OCI-LY7 (cell line): Measurements from ENCODE around the gene TDRD10. TPM values are rescaled to one million over a fixed set of nuclear protein-coding genes. Genes with fewer than 3 reads are reported as not detected.

ENCODE experiments used
- BruUV-seq: library from RNA; stranded (reverse); fragments of 400-500 nt; replicated peaks from 2 replicates; lab custom pipeline; 2021; lab: Mats Ljungman, UMichigan
- CTCF ChIA-PET: fragments of 300-600 bp; sonication (Branson Sonifier 250); formaldehyde crosslinking; loops from one replicate; lab custom pipeline; 2022; ENCODE audit warnings: antibody characterized with exemption; ENCODE audit not compliant: unreplicated experiment; lab: Charles Lee
- POLR2A ChIA-PET: fragments of 300-600 bp; sonication (Branson Sonifier 250); formaldehyde crosslinking; loops from one replicate; lab custom pipeline; 2022; ENCODE audit warnings: antibody characterized with exemption; lab: Charles Lee
- DNase-seq: peaks from one replicate; pipeline ENCODE4 v3.0.0-alpha.2; 2015; ENCODE audit warnings: low spot score
- H2AFZ ChIP-seq: fragments of 200-600 bp; sonication (generic), shearing (Covaris generic); 2 replicates; pipeline ENCODE4 v1.6.1; 2014; ENCODE audit warnings: mild to moderate bottlenecking, antibody characterized with exemption, low read length, moderate library complexity
- H3K27ac ChIP-seq: fragments of 200-600 bp; sonication (generic); 2 replicates; pipeline ENCODE4 v1.5.1; 2014; ENCODE audit warnings: mixed run types, low read depth, mild to moderate bottlenecking, moderate library complexity, low read length, inconsistent platforms; ENCODE audit not compliant: poor library complexity, severe bottlenecking
- H3K36me3 ChIP-seq: fragments of 200-600 bp; sonication (generic); 2 replicates; pipeline ENCODE4 v1.6.1; 2014; ENCODE audit warnings: mild to moderate bottlenecking, antibody characterized with exemption, low read length, moderate library complexity, mixed read lengths; ENCODE audit not compliant: insufficient read depth
- H3K4me1 ChIP-seq: fragments of 200-600 bp; sonication (generic); 2 replicates; pipeline ENCODE4 v1.5.1; 2014; ENCODE audit warnings: mild to moderate bottlenecking, low read length; ENCODE audit not compliant: insufficient read depth, poor library complexity, severe bottlenecking
- H3K4me2 ChIP-seq: fragments of 200-600 bp; sonication (generic); 2 replicates; pipeline ENCODE4 v1.6.1; 2014; ENCODE audit warnings: mild to moderate bottlenecking, low read length
- H3K4me3 ChIP-seq: fragments of 200-600 bp; sonication (generic); 2 replicates; pipeline ENCODE4 v1.5.1; 2014; ENCODE audit warnings: mild to moderate bottlenecking, low read depth, low read length; ENCODE audit not compliant: poor library complexity, severe bottlenecking
- H3K79me2 ChIP-seq: fragments of 200-600 bp; sonication (generic); 2 replicates; pipeline ENCODE4 v1.6.1; 2016; ENCODE audit warnings: low read depth, mild to moderate bottlenecking, low read length, moderate library complexity, mixed read lengths; ENCODE audit not compliant: insufficient read depth
- H3K9me2 ChIP-seq: fragments of 200-600 bp; sonication (generic); 2 replicates; pipeline ENCODE4 v1.6.1; 2016; ENCODE audit warnings: mild to moderate bottlenecking, low read length, mixed read lengths; ENCODE audit not compliant: insufficient read depth
- H3K9me3 ChIP-seq: fragments of 200-600 bp; sonication (generic); 2 replicates; pipeline ENCODE4 v1.6.1; 2014; ENCODE audit warnings: mild to moderate bottlenecking, mixed run types, low read length, mixed read lengths
- H4K20me1 ChIP-seq: fragments of 200-600 bp; sonication (generic); 2 replicates; pipeline ENCODE4 v1.6.1; 2014; ENCODE audit warnings: mild to moderate bottlenecking, antibody characterized with exemption, low read length, moderate library complexity, mixed read lengths; ENCODE audit not compliant: insufficient read depth
- EZH2phosphoT487 ChIP-seq: fragments of 200-600 bp; sonication (generic); IDR thresholded peaks from 2 replicates; pipeline ENCODE4 v1.6.1; 2018; ENCODE audit warnings: low read depth, borderline replicate concordance, mild to moderate bottlenecking, mixed run types, antibody characterized with exemption, low read length, moderate library complexity, mixed read lengths
- intact Hi-C: fragments of 100-400 bp; cut with micrococcal nuclease; formaldehyde crosslinking; loops from one replicate; pipeline ENCODE4 v1.10.0; 2022; ENCODE audit not compliant: unreplicated experiment
- total RNA-seq, 2 experiments: library from RNA; depleted of rRNA in 1 of 2; stranded (reverse); fragments of >200 nt in 1 of 2; shearing (Covaris generic) in 1 of 2; gene quantifications; 2 replicates each; pipeline ENCODE4 v1.2.3, GENCODE V29; 2014 to 2022
- TF ChIP-seq, protein P1 (sequence below): fragments of 200-600 bp; sonication (generic); conservative IDR thresholded peaks from 2 replicates; pipeline ENCODE4 v1.5.1; 2014; ENCODE audit warnings: mild to moderate bottlenecking, antibody characterized with exemption, low read length, moderate library complexity, mixed read lengths

TDRD10 gene
- total RNA-seq, 2 experiments from 2014 or later, result 0.13 TPM; not detected in 1

DNA sequence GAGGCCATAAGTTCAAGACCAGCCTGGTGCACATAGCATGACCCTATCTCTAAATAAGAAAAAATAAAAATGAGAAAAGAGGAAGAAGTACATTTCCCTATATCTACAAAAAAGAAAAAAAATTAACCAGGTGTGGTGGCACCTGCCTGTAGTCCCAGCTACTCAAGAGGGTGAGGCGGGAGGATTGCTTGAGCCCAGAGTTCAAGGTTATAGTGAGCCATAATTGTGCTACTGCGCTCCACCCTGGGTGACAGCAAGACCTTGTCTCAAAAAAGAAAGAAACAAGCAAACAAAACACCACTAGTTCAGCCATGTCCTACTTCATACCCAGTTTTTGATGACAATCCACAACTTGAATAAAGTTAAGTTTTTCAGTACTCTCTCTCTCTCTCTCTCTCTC, 30.7 kb upstream of the TDRD10 start:
- peaks cover 5% of the 10 kb centered on the region for H3K4me1 ChIP-seq
- POLR2A ChIA-PET, result no interaction called here
- BruUV-seq, result no TSS peak

DNA sequence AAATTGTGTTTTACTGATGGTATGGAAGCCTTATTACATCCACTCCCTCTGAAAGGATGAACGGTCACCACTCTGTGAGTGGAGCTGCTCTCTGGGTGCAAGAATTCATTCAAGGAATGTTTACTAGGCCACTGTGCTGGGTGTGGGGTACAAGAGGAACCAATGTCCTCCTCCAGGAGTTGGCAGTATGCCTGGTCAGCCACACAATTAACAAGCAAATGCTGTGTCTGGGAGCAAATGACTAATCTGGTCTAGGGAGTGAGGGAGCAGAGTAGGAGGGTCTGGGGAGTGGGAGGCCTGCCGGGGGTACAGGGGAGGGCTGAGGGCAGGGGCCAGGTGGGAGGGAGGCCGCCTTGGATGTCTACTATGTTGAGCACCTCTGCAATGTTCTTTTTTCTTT, 27.2 kb upstream of the TDRD10 start:
- H4K20me1 ChIP-seq, result no peaks in the 10 kb centered on the region
- H3K9me3 ChIP-seq, result no peaks in the 10 kb centered on the region
- H3K27ac ChIP-seq, result no peak overlapping the region
- BruUV-seq, result no TSS peak
- POLR2A ChIA-PET, result no interaction called here
- H3K4me1 ChIP-seq, result peaks cover 26% of the 10 kb centered on the region
- no peaks in the 10 kb centered on the region for H3K36me3 ChIP-seq
- intact Hi-C loops, result loop anchor here (10.0 kb wide), 1 partner anchor 290 kb away; no protein-coding TSS in a partner anchor
- no peak overlapping the region for H2AFZ ChIP-seq
- H3K79me2 ChIP-seq, result no peaks in the 10 kb centered on the region
- H3K9me2 ChIP-seq, result no peaks in the 10 kb centered on the region
- TF ChIP-seq, protein P1, sequence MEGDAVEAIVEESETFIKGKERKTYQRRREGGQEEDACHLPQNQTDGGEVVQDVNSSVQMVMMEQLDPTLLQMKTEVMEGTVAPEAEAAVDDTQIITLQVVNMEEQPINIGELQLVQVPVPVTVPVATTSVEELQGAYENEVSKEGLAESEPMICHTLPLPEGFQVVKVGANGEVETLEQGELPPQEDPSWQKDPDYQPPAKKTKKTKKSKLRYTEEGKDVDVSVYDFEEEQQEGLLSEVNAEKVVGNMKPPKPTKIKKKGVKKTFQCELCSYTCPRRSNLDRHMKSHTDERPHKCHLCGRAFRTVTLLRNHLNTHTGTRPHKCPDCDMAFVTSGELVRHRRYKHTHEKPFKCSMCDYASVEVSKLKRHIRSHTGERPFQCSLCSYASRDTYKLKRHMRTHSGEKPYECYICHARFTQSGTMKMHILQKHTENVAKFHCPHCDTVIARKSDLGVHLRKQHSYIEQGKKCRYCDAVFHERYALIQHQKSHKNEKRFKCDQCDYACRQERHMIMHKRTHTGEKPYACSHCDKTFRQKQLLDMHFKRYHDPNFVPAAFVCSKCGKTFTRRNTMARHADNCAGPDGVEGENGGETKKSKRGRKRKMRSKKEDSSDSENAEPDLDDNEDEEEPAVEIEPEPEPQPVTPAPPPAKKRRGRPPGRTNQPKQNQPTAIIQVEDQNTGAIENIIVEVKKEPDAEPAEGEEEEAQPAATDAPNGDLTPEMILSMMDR, result no peak
- CTCF ChIA-PET, result no interaction called here
- DNase-seq, result no peak
- no peak overlapping the region for H3K4me2 ChIP-seq
- H3K4me3 ChIP-seq, result no peak overlapping the region

More for the DNA sequence above, 30.7 kb upstream of the TDRD10 start:
- H3K36me3 ChIP-seq, result no peaks in the 10 kb centered on the region
- H3K79me2 ChIP-seq, result no peaks in the 10 kb centered on the region
- no peaks in the 10 kb centered on the region for H3K9me2 ChIP-seq
- TF ChIP-seq EZH2phosphoT487, result no peak
- TF ChIP-seq, protein P1, result no peak
- DNase-seq, result no peak
- H3K9me3 ChIP-seq, result no peaks in the 10 kb centered on the region
- CTCF ChIA-PET, result interaction anchor here (0.6 kb wide), 1 partner anchor 396 kb away, joined by 4 read pairs; no protein-coding TSS in a partner anchor
- no peak overlapping the region for H3K4me3 ChIP-seq
- no peak overlapping the region for H3K27ac ChIP-seq
- no peak overlapping the region for H2AFZ ChIP-seq
- H3K4me2 ChIP-seq, result no peak overlapping the region
- no peaks in the 10 kb centered on the region for H4K20me1 ChIP-seq
- intact Hi-C loops, result loop anchor here (10.0 kb wide), 1 partner anchor 287 kb away; no protein-coding TSS in a partner anchor

DNA sequence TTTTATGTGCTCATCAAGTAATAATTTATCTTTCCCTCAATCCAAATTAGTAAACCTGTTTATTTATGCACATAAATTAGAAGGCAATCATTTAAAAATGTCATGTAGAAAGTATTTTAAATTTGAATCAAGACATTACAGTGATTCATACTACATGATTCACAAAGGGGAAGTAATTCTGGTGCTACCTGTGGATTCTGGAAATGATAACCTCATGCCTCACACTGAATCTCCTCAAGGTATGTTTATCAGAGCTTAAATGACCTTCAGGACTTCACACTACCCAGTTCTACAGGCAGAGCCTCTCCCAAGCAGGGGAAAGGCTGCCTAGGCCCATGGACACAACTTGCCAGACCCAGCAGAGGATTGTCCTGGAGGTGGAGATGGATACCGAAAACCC, 25.2 kb upstream of the TDRD10 start:
- CTCF ChIA-PET, result no interaction called here
- Histone ChIP-seq H4K20me1 (no peaks in the 10 kb centered on the region), H3K79me2 (no peaks in the 10 kb centered on the region), H3K36me3 (no peaks in the 10 kb centered on the region), H2AFZ (no peak overlapping the region), H3K4me3 (no peak overlapping the region), H3K9me3 (no peaks in the 10 kb centered on the region), H3K4me2 (no peak overlapping the region), H3K27ac (no peak overlapping the region), H3K4me1 (peaks cover 27% of the 10 kb centered on the region), H3K9me2 (no peaks in the 10 kb centered on the region)
- TF ChIP-seq, protein P1, result no peak
- TF ChIP-seq EZH2phosphoT487, result no peak
- intact Hi-C loops, result loop anchor here (10.0 kb wide), 1 partner anchor 292 kb away; no protein-coding TSS in a partner anchor
- POLR2A ChIA-PET, result no interaction called here
- DNase-seq, result no peak
- no TSS peak for BruUV-seq
